WTC11 (cell line): ENCODE results near the gene CWH43. TPM values are rescaled to one million over a fixed set of nuclear protein-coding genes. Genes with fewer than 3 reads are reported as not detected.

ENCODE experiments used
- ATAC-seq: fragments of 200-7000 bp; cut with Tn5 transposase; 2 replicates; pipeline ENCODE4 v1.10.0; 2021; ENCODE audit warnings: mild to moderate bottlenecking, moderate library complexity
- CTCF ChIA-PET: fragments of 300-600 bp; sonication (Branson Sonifier 250); formaldehyde crosslinking; loops from one replicate; lab custom pipeline; 2021; ENCODE audit warnings: antibody characterized with exemption; lab: Charles Lee
- POLR2A ChIA-PET: fragments of 350-600 bp; sonication (Branson Sonifier 250); formaldehyde crosslinking; loops from one replicate; lab custom pipeline; 2021; ENCODE audit warnings: antibody characterized with exemption; lab: Charles Lee
- DNase-seq: peaks from one replicate; pipeline ENCODE4 v3.0.0; 2021; ENCODE audit warnings: low spot score
- H3K27ac Mint-ChIP-seq: 2 replicates; pipeline ENCODE4 v1.8.0; 2021; ENCODE audit warnings: mixed read lengths
- H3K27me3 Mint-ChIP-seq: 2 replicates; pipeline ENCODE4 v1.8.0; 2021; ENCODE audit warnings: low read depth, mild to moderate bottlenecking, moderate library complexity, mixed read lengths
- H3K36me3 Mint-ChIP-seq: 2 replicates; pipeline ENCODE4 v1.8.0; 2021; ENCODE audit warnings: mixed read lengths
- H3K4me1 Mint-ChIP-seq: 2 replicates; pipeline ENCODE4 v1.8.0; 2022; ENCODE audit warnings: mixed read lengths
- H3K4me3 Mint-ChIP-seq: 2 replicates; pipeline ENCODE4 v1.8.0; 2021; ENCODE audit warnings: mild to moderate bottlenecking, moderate library complexity, mixed read lengths
- H3K9me3 Mint-ChIP-seq: 2 replicates; pipeline ENCODE4 v1.8.0; 2021; ENCODE audit warnings: mixed read lengths
- ATF2 ChIP-seq: sonication (generic); formaldehyde crosslinking; IDR thresholded peaks from 2 replicates; pipeline ENCODE4 v1.8.1; 2022; ENCODE audit warnings: low read depth, missing genetic modification reagents, borderline replicate concordance
- E2F1 ChIP-seq: sonication (generic); formaldehyde crosslinking; IDR thresholded peaks from 2 replicates; pipeline ENCODE4 v1.8.0; 2022; ENCODE audit warnings: mild to moderate bottlenecking, missing genetic modification reagents
- ELF4 ChIP-seq: sonication (generic); formaldehyde crosslinking; IDR thresholded peaks from 2 replicates; pipeline ENCODE4 v1.8.1; 2022; ENCODE audit warnings: low read depth, mild to moderate bottlenecking, moderate library complexity, missing genetic modification reagents
- GABPB1 ChIP-seq: sonication (generic); formaldehyde crosslinking; IDR thresholded peaks from 2 replicates; pipeline ENCODE4 v1.8.1; 2023; ENCODE audit warnings: mild to moderate bottlenecking, missing genetic modification reagents
- NFE2L1 ChIP-seq: sonication (generic); formaldehyde crosslinking; IDR thresholded peaks from 2 replicates; pipeline ENCODE4 v1.8.1; 2023; ENCODE audit warnings: missing genetic modification reagents
- NR2C2 ChIP-seq: sonication (generic); formaldehyde crosslinking; IDR thresholded peaks from 2 replicates; pipeline ENCODE4 v1.8.0; 2022; ENCODE audit warnings: mild to moderate bottlenecking, missing genetic modification reagents
- NR3C1 ChIP-seq: sonication (generic); formaldehyde crosslinking; conservative IDR thresholded peaks from 2 replicates; pipeline ENCODE4 v1.8.1; 2023; ENCODE audit warnings: low read depth, mild to moderate bottlenecking, missing genetic modification reagents
- TEAD4 ChIP-seq: sonication (generic); formaldehyde crosslinking; IDR thresholded peaks from 2 replicates; pipeline ENCODE4 v1.8.0; 2022; ENCODE audit warnings: mild to moderate bottlenecking, missing genetic modification reagents
- ZBTB21 ChIP-seq: sonication (generic); formaldehyde crosslinking; IDR thresholded peaks from 2 replicates; pipeline ENCODE4 v1.8.1; 2023; ENCODE audit warnings: mild to moderate bottlenecking, missing genetic modification reagents, borderline replicate concordance
- ZNF232 ChIP-seq: sonication (generic); formaldehyde crosslinking; IDR thresholded peaks from 2 replicates; pipeline ENCODE4 v1.8.0; 2022; ENCODE audit warnings: mild to moderate bottlenecking, missing genetic modification reagents
- total RNA-seq: library from RNA; stranded (reverse); gene quantifications from 3 replicates; pipeline ENCODE4 v1.2.3, GENCODE V29; 2021
- TF ChIP-seq, protein P1 (sequence below): sonication (generic); formaldehyde crosslinking; conservative IDR thresholded peaks from 2 replicates; pipeline ENCODE4 v1.8.1; 2023; ENCODE audit warnings: mild to moderate bottlenecking, low read depth, missing genetic modification reagents, moderate library complexity
- TF ChIP-seq, protein P2 (sequence below): sonication (generic); formaldehyde crosslinking; IDR thresholded peaks from 2 replicates; pipeline ENCODE4 v1.8.1; 2022; ENCODE audit warnings: low read depth, mild to moderate bottlenecking, moderate library complexity, missing genetic modification reagents, borderline replicate concordance
- TF ChIP-seq, protein P3 (sequence below): sonication (generic); formaldehyde crosslinking; IDR thresholded peaks from 2 replicates; pipeline ENCODE4 v1.8.1; 2022; ENCODE audit warnings: missing genetic modification reagents, borderline replicate concordance

Gene CWH43
- total RNA-seq, 1 experiment from 2014 or later = not detected

- Mint-ChIP-seq H3K4me1 (peaks cover 17% of the 10 kb centered on the region), H3K4me3 (no peak overlapping the region), H3K27ac (no peak overlapping the region), H3K27me3 (peaks cover 11% of the 10 kb centered on the region), H3K36me3 (no peaks in the 10 kb centered on the region), H3K9me3 (no peaks in the 10 kb centered on the region)
- CTCF ChIA-PET = no interaction called here
- no peak for ATAC-seq
- no peak for DNase-seq
- no peak for TF ChIP-seq ZNF232 (CRISPR knock-in tag)
- TF ChIP-seq NR3C1 (CRISPR knock-in tag) = no peak
- TF ChIP-seq, protein P1, sequence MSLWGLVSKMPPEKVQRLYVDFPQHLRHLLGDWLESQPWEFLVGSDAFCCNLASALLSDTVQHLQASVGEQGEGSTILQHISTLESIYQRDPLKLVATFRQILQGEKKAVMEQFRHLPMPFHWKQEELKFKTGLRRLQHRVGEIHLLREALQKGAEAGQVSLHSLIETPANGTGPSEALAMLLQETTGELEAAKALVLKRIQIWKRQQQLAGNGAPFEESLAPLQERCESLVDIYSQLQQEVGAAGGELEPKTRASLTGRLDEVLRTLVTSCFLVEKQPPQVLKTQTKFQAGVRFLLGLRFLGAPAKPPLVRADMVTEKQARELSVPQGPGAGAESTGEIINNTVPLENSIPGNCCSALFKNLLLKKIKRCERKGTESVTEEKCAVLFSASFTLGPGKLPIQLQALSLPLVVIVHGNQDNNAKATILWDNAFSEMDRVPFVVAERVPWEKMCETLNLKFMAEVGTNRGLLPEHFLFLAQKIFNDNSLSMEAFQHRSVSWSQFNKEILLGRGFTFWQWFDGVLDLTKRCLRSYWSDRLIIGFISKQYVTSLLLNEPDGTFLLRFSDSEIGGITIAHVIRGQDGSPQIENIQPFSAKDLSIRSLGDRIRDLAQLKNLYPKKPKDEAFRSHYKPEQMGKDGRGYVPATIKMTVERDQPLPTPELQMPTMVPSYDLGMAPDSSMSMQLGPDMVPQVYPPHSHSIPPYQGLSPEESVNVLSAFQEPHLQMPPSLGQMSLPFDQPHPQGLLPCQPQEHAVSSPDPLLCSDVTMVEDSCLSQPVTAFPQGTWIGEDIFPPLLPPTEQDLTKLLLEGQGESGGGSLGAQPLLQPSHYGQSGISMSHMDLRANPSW = no peak
- TF ChIP-seq GABPB1 (CRISPR knock-in tag) = no peak
- TF ChIP-seq TEAD4 = no peak
- TF ChIP-seq ATF2 = no peak
- TF ChIP-seq, all 79 proteins: peak for 0
- POLR2A ChIA-PET = no interaction called here
These were observed 40.1 kb upstream of the CWH43 start for GRCh38 chr4:48945981-48946380.

GRCh38 chr4:48947731-48948130 is 38.3 kb upstream of the CWH43 start:
- POLR2A ChIA-PET = no interaction called here
- peaks cover 6% of the 10 kb centered on the region for H3K27me3 Mint-ChIP-seq
- H3K9me3 Mint-ChIP-seq = peaks cover 14% of the 10 kb centered on the region
- no peak overlapping the region for H3K4me3 Mint-ChIP-seq
- H3K27ac Mint-ChIP-seq = no peak overlapping the region
- H3K4me1 Mint-ChIP-seq = peaks cover 20% of the 10 kb centered on the region
- TF ChIP-seq E2F1 (CRISPR knock-in tag) = no peak
- TF ChIP-seq, protein P2, sequence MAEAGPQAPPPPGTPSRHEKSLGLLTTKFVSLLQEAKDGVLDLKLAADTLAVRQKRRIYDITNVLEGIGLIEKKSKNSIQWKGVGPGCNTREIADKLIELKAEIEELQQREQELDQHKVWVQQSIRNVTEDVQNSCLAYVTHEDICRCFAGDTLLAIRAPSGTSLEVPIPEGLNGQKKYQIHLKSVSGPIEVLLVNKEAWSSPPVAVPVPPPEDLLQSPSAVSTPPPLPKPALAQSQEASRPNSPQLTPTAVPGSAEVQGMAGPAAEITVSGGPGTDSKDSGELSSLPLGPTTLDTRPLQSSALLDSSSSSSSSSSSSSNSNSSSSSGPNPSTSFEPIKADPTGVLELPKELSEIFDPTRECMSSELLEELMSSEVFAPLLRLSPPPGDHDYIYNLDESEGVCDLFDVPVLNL (CRISPR knock-in tag) = no peak
- TF ChIP-seq ZBTB21 (CRISPR knock-in tag) = no peak
- TF ChIP-seq, protein P3, sequence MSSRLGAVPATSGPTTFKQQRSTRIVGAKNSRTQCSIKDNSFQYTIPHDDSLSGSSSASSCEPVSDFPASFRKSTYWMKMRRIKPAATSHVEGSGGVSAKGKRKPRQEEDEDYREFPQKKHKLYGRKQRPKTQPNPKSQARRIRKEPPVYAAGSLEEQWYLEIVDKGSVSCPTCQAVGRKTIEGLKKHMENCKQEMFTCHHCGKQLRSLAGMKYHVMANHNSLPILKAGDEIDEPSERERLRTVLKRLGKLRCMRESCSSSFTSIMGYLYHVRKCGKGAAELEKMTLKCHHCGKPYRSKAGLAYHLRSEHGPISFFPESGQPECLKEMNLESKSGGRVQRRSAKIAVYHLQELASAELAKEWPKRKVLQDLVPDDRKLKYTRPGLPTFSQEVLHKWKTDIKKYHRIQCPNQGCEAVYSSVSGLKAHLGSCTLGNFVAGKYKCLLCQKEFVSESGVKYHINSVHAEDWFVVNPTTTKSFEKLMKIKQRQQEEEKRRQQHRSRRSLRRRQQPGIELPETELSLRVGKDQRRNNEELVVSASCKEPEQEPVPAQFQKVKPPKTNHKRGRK (CRISPR knock-in tag) = no peak
- TF ChIP-seq NR2C2 (CRISPR knock-in tag) = no peak
- CTCF ChIA-PET = interaction anchor here (1.2 kb wide), 1 partner anchor 15 kb away, joined by 4 read pairs; no protein-coding TSS in a partner anchor
- DNase-seq (no peak), ATAC-seq (no peak)
- H3K36me3 Mint-ChIP-seq = 0 out of 2 replicates have a peak, but pooled peaks cover 3% of the 10 kb centered on the region

GRCh38 chr4:48949086-48949485 is 37.0 kb upstream of the CWH43 start:
- H3K9me3 Mint-ChIP-seq = peaks cover 14% of the 10 kb centered on the region
- DNase-seq = no peak
- CTCF ChIA-PET = interaction anchor here (0.6 to 0.7 kb wide), 2 partner anchors 11 to 48 kb away, joined by 3 read pairs; no protein-coding TSS in a partner anchor
- TF ChIP-seq ELF4 (CRISPR knock-in tag) (no peak), NFE2L1 (CRISPR knock-in tag) (no peak)
- TF ChIP-seq, all 79 proteins: peak for 0
- no peak for ATAC-seq
- H3K36me3 Mint-ChIP-seq = 0 out of 2 replicates have a peak, but pooled peaks cover 3% of the 10 kb centered on the region
- POLR2A ChIA-PET = no interaction called here
- no peak overlapping the region for H3K27ac Mint-ChIP-seq
- H3K4me3 Mint-ChIP-seq = no peak overlapping the region
- peaks cover 6% of the 10 kb centered on the region for H3K27me3 Mint-ChIP-seq
- peaks cover 26% of the 10 kb centered on the region for H3K4me1 Mint-ChIP-seq
